Measurements from ENCODE around the gene RXRA. TPM values are rescaled to one million over a fixed set of nuclear protein-coding genes. Genes with fewer than 3 reads are reported as not detected.

RXRA gene
- total and polyA plus RNA-seq, 2 donors (not counting 3 experiments of a cell fraction or from before 2014, with no cell fraction given): 15.4 to 37.4 TPM

- POLR2A ChIA-PET: no interaction called here
- BruUV-seq (replicated peaks): no TSS peak
Observed at GRCh38 chr9:134352247-134352933, 26.1 kb downstream of the RXRA start.

GRCh38 chr9:134353539-134353938 lies 27.3 kb downstream of the RXRA start:
- ChIA-PET POLR2A (no interaction called here), CTCF (interaction anchor here (2.2 kb wide), 1 partner anchor 13 kb away, joined by 5 read pairs; no protein-coding TSS in a partner anchor)
- intact Hi-C loops (cut with micrococcal nuclease) (no loop called here), dilution Hi-C loops (cut with MboI; ENCODE audit: extremely low pct_ligation_motif_present, low sequenced_read_pairs) (no loop called here)
- Histone ChIP-seq H3K27me3 (ENCODE audit: control insufficient read depth in 2 of 2, insufficient read depth in 2 of 2, low read length in 2 of 2) (no peaks in the 10 kb centered on the region), H3K36me3 (ENCODE audit: control insufficient read depth in 2 of 2, extremely low read depth in 1 of 2, insufficient read depth in 2 of 2, low read length in 2 of 2) (no peaks in the 10 kb centered on the region), H3K4me2 (ENCODE audit: insufficient read depth, low read length) (no peak overlapping the region), H3K9ac (replicated peaks; ENCODE audit: extremely low read depth, insufficient read depth, low read length) (no peak overlapping the region), H4K20me1 (replicated peaks; ENCODE audit: control insufficient read depth, extremely low read depth, insufficient read depth, low read length) (no peaks in the 10 kb centered on the region), H3K27ac (ENCODE audit: insufficient read depth, low read depth, low read length) (no peak overlapping the region), H3K4me1 (ENCODE audit: control insufficient read depth, extremely low read depth, insufficient read depth, low read length) (no peaks in the 10 kb centered on the region), H3K9me3 (replicated peaks; ENCODE audit: control insufficient read depth, insufficient read depth, low read length) (no peaks in the 10 kb centered on the region), H3K79me2 (ENCODE audit: control insufficient read depth, insufficient read depth, low read length) (peaks cover 10% of the 10 kb centered on the region), H3K9me1 (replicated peaks; ENCODE audit: control insufficient read depth, extremely low read depth, insufficient read depth, low read length) (no peaks in the 10 kb centered on the region), H3K4me3 (replicated peaks in 1 of 3; ENCODE audit: insufficient read depth in 1 of 3, low read depth in 1 of 3, low read length in 3 of 3) (no peak overlapping the region), H2AFZ (ENCODE audit: low read depth, low read length) (no peak overlapping the region)
- DNase-seq (ENCODE audit: low read depth, low spot score): no peak
- FAIRE-seq: no peak
- no TSS peak for BruUV-seq (replicated peaks)
- TF ChIP-seq MAX (IDR thresholded peaks at IDR 0.05; ENCODE audit: insufficient read depth, insufficient read length) (no peak), MYC (IDR thresholded peaks at IDR 0.05; ENCODE audit: low read depth, low read length) (no peak), POLR2AphosphoS5 (IDR thresholded peaks at IDR 0.05; ENCODE audit: insufficient read depth, low read depth, low read length) (no peak), FOS (IDR thresholded peaks at IDR 0.05; ENCODE audit: borderline replicate concordance, insufficient read depth, low read length) (no peak), POLR2A (IDR thresholded peaks at IDR 0.05; ENCODE audit: low read depth, low read length) (no peak), EZH2 (IDR thresholded peaks at IDR 0.05; ENCODE audit: borderline replicate concordance, low read depth, low read length, severe bottlenecking) (no peak), CTCF (IDR thresholded peaks at IDR 0.05; ENCODE audit: extremely low read depth in 1 of 2, insufficient read depth in 1 of 2, low read depth in 1 of 2, low read length in 2 of 2) (no peak), GATA2 (IDR thresholded peaks at IDR 0.05; ENCODE audit: insufficient read depth, insufficient read length, low read depth, low read length) (no peak), JUN (IDR thresholded peaks at IDR 0.05; ENCODE audit: borderline replicate concordance, insufficient read depth, insufficient read length, low read depth) (no peak)

More at GRCh38 chr9:134352247-134352933, 26.1 kb downstream of the RXRA start:
- FAIRE-seq: no peak
- CTCF ChIA-PET: no interaction called here
- no peaks in the 10 kb centered on the region for H3K27me3 ChIP-seq (ENCODE audit: control insufficient read depth in 2 of 2, insufficient read depth in 2 of 2, low read length in 2 of 2)
- intact Hi-C loops (cut with micrococcal nuclease) (no loop called here), dilution Hi-C loops (cut with MboI; ENCODE audit: extremely low pct_ligation_motif_present, low sequenced_read_pairs) (no loop called here)
- H3K27ac ChIP-seq (ENCODE audit: insufficient read depth, low read depth, low read length): no peak overlapping the region
- H2AFZ ChIP-seq (ENCODE audit: low read depth, low read length): no peak overlapping the region
- TF ChIP-seq MAX (IDR thresholded peaks at IDR 0.05; ENCODE audit: insufficient read depth, insufficient read length) (no peak), MYC (IDR thresholded peaks at IDR 0.05; ENCODE audit: low read depth, low read length) (no peak), JUN (IDR thresholded peaks at IDR 0.05; ENCODE audit: borderline replicate concordance, insufficient read depth, insufficient read length, low read depth) (no peak)
- H3K36me3 ChIP-seq (ENCODE audit: control insufficient read depth in 2 of 2, extremely low read depth in 1 of 2, insufficient read depth in 2 of 2, low read length in 2 of 2): no peaks in the 10 kb centered on the region
- no peak overlapping the region for H3K4me2 ChIP-seq (ENCODE audit: insufficient read depth, low read length)
- H3K79me2 ChIP-seq (ENCODE audit: control insufficient read depth, insufficient read depth, low read length): peaks cover 18% of the 10 kb centered on the region
- no peaks in the 10 kb centered on the region for H3K9me1 ChIP-seq (replicated peaks; ENCODE audit: control insufficient read depth, extremely low read depth, insufficient read depth, low read length)
- no peak for DNase-seq (ENCODE audit: low read depth, low spot score)
- H3K4me1 ChIP-seq (ENCODE audit: control insufficient read depth, extremely low read depth, insufficient read depth, low read length): no peaks in the 10 kb centered on the region
- H3K4me3 ChIP-seq (replicated peaks in 1 of 3; ENCODE audit: insufficient read depth in 1 of 3, low read depth in 1 of 3, low read length in 3 of 3): no peak overlapping the region
- H4K20me1 ChIP-seq (replicated peaks; ENCODE audit: control insufficient read depth, extremely low read depth, insufficient read depth, low read length): no peaks in the 10 kb centered on the region
- no peaks in the 10 kb centered on the region for H3K9me3 ChIP-seq (replicated peaks; ENCODE audit: control insufficient read depth, insufficient read depth, low read length)
- H3K9ac ChIP-seq (replicated peaks; ENCODE audit: extremely low read depth, insufficient read depth, low read length): no peak overlapping the region

Data from endothelial cell of umbilical vein (primary cell).